HG03354 (cell line): ENCODE results near the gene EPHB1.
A peak's percentile ranks its signal among the peaks of the same experiment; 100 is the strongest.

Experiments used
- ATAC-seq: cut with Tn5 transposase; IDR thresholded peaks from one replicate; pipeline ENCODE4 v1.9.1; 2021; ENCODE audit warnings: mild to moderate bottlenecking; ENCODE audit not compliant: unreplicated experiment, poor library complexity, severe bottlenecking

Gene EPHB1

DNA sequence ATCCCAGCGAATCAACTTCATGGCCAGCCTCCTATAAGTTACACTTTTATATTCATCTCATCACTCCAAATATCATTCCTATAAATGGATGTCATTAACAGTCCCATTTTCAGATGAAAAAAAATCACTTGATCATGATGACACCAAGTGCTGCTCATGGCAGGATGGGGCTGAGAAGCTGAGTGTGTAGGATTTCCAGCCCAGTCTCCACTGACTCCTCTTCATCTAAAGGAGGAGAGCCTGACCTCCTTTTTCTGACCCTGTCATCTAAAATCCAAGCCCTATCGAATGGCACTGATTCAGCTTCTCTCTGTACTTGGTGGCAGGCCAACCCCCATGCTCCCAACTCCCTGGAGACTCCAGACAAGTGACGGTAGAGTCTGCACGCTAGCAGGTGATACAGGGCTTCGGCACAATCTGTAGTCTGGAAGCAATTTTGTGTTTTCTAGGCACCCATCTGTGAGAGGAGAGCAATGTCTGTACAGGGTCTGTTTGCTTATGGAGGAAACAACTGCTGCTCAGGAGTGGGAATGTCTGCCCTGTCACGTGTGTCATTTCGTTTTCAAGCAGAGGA, 103.2 kb downstream of the EPHB1 start:
- ATAC-seq: no peak

DNA sequence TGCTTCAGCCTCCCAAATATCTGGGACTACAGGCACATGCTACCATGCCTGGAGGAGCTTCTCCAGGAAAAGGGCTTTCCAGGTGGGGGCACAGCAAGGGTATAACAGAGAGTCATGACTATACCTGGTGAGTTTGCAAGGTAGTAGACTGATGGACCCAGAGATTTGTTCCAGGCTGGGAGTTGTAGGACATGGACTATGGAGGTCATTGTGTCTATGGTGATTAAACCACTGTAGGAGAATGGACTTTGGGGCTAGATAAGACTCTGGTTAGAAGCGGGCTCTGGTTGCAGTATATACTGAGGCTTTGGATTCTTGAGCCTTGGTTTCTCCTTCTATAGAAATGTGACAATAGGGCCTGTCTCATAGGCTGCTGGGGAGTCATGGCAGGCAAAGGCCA, 104.7 kb downstream of the EPHB1 start:
- no peak for ATAC-seq

DNA sequence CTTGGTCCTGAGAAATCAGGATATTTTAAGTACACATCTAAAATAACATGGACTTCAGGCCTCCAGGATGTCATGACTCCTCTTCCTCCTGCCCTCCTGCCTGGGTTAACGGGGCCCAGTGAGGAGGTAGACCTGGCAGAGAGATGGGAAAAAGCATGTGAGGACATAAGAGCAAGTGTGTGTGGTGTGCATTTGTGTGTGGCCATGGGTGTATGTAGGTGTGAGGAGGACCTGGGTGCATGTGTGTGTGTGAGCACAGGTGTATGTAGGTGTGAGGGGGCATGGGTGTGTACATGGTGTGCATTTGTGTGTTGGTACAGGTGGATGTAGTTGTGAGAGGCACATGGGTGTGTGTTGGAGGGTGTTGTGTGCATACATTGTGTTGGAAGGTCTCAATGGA, 105.4 kb downstream of the EPHB1 start:
- ATAC-seq: no peak

DNA sequence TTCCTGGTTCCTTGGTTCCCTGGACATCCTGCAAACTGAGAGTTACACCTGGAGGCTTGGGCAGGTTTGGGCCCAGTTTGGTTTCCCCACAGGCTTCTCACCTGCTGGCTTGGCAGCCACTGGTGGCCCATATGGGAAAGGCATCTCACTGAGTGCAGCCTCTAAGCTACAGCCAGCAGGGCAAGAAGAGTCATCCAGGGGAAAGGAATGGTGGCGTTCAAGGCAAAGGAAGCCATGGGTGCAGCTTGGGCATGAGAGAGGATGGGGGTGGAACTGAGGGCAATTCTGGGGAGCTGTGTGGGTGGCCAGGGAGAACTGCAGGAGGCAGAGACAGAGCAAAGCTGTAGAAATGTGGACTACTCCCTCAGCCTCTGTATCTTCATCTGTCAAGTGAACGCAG, 106.4 kb downstream of the EPHB1 start:
- ATAC-seq: no peak

DNA sequence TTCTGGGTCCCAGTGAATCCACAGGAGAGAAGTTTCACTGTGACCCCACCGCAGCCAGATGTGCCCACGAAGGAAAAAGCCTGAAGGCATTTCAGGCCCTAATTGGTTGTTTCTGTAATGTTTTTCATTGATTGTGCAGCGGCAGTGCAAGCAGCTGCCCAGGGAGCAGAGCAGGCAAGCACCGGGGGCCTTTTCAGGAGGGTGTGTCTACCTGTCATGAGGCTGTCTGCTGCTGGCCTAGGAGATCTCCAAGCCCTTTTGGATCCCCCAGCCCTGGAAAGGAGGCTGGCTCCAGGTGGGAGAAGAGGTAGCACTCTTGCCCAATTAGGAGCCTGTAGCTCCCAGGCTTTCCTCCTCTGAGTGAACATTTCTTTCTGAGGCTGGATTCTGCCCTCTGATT, 108.8 kb downstream of the EPHB1 start:
- ATAC-seq: peak; percentile 38

DNA sequence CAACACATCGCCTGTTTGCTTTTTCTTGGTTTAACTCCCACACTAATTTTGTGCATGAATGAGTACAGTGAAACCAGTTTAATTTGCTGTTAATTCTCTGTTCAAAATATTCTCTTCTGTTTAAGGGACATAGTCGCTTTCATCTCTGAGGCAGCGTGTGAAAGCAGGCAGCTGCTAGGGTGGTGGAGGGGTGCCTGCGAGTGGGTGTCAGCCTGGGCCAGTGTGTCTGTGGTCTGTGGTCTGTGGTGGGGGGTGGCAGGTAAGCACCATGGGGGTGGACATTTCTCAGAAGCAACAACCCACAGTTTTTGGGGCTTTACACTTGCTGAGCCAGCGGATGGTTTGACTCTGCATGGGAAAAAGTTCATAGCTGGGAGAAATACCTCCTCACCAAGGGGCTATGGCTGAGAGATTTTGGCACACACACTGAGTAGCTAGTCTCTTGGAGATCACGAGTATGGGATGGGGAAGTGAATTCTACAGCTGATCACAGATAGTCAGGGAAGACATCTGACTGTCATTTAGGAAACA, 109.2 kb downstream of the EPHB1 start:
- ATAC-seq: peak; percentile 95

DNA sequence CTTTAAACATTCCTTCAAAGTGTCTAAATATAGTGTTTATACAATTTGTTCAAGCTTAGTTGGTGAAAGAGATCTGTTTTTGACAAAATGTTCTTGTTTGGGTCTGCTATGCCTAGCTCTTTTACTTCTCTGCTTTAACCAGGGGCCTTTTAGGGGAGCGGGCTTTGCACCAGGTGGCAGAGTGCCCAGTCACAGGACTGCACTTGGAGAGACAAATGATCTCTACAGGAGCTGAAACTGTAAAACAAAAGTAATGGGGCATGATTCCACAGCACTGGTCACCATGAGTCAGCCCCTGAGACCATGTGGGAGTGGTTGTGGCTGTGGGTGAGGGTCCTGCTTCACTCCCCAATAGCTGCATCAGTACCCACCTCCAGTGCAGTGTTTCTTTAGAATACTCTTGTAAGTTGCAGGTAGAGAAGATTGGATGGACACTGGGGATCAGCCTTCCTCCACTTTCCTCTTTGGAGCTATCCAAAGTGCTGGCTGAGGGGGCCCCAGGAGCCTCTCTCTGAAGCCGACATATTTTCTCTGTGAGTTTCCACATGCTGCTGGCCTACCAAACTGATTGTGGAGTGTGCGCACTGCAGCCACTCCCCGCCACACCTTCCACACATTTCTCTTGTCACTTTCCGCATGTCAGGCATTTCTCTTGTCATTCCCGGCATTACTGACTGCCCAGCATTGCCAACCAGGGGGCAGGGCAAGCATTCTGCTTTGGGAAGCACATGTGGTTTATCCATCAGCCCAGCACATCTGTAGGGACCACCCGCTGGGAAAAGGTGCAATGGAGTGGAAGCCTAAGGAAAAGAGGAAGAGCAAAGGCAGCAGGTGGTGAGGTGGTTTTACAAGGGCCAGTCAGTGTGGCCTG, 110.0 kb downstream of the EPHB1 start:
- ATAC-seq: peak; percentile 33

DNA sequence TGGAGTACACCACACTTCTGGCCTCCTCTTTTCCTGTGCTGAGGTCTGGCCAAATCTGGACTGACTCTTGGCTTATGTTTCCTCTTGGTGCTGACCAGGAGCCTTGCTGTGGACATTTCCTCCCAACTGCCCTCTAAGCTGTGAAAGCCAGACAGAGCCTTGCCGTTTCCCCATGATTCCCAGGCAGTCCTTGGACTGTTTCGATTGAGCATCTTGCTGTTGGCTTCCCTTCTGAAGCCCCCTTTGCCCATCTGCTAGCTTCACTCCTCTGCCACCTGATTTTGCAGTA, 110.5 kb downstream of the EPHB1 start:
- ATAC-seq: no peak

DNA sequence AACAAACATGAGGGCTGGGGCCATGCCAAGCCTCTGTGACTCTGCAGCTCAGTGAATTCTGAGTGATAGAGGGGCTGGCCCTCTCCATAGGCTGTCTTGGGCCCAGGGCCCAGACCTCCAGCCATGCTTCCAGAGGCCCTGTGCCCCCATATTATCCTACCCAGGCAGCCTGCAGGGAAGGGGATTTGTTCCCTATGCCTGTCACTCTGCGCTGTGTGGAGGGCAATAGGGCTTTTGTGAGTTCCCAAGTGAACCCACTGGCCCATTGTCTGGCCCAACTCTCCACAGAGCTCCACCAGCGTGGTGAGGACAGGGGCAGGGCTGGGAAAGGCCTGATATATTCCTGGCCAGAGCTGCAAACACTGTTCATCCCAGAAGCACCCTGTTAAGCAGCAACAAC, 113.2 kb downstream of the EPHB1 start:
- no peak for ATAC-seq

DNA sequence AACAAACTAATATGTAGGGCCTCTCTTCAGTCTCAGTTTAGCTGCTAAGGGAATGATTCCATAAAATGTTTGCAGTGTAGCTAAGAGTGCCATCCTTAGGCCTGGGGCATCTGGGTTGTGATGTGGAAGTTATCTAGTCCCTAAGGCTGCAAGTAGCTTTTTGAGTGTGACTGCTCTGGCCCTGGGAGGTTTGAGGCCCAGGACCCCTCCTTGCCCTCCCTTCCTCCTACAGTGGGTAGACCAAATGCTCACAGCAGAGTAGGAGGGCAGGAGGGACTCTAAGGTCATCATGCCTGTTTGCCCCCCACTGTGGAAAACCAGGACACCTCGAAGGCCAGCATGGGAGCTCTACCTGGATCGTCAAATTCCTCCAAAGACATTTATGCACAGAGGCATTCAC, 115.0 kb downstream of the EPHB1 start:
- no peak for ATAC-seq

DNA sequence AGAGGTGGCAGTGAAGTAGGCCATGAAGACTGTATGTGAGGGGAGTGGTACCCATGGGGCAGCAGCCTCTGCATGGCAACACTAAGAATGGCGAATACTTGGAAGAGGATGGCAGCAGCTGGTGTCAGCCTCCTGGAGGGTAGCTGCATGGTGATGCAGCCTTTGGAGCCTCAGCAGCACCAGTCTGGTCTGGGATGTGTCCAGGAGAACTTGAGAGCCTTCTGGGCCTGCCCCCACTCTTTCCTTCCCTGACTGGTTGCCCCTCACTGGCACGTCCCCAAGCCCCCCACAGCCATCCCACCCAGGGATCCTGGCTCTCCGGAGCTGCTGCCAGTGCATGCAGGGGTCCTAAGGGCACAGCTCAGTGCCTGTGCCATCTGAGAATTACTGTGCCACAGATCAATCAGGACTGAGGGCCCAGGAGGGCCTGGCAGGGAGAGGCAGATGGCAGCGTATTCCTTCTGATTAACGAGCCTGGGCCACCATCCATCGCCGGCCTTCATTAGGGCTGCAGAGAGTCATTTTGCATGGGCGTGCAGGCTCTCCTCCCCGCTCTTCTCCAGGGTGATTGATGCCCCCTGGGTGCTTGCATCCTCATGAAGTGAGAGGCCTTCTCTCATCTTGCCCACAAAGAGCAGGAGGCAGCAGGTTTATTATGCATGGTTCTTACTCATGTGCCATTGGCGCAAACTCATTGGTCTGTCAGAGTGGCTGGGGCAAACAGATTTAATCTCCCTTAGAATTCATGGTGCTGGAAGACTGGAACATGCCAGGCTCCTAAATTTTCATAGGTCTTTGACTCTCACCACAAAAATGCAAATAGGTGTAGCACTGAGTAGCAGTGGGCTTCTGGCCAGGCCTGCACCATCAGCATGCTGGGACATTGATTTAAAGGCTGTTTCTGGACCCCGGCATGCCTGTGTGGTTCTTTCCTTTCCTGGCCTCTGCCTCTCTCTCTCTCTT, 116.8 kb downstream of the EPHB1 start:
- ATAC-seq: no peak

DNA sequence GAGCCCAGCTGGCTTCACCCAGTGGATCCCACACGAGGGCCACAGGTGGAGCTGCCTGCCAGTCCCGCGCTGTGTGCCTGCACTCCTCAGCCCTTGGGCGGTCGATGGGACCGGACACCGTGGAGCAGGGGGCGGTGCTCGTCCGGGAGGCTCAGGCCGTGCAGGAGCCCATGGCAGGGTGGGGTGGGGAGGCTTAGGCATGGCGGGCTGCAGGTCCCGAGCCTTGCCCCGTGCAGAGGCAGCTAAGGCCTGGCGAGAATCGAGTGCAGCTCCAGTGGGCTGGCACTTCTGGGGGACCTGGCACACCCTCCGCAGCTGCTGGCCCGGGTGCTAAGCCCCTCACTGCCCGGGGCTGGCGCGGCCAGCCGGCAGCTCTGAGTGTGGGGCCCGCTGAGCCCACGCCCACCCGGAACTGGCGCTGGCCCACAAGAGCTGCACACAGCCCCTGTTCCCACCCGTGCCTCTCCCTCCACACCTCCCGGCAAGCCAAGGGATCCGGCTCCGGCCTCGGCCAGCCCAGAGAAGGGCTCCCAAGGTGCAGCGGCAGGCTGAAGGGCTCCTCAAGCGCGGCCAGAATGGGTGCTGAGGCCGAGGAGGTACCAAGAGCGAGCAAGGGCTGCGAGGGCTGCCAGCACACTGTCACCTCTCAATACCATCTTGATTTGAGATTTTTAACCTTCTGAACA, 121.4 kb downstream of the EPHB1 start:
- ATAC-seq: no peak

DNA sequence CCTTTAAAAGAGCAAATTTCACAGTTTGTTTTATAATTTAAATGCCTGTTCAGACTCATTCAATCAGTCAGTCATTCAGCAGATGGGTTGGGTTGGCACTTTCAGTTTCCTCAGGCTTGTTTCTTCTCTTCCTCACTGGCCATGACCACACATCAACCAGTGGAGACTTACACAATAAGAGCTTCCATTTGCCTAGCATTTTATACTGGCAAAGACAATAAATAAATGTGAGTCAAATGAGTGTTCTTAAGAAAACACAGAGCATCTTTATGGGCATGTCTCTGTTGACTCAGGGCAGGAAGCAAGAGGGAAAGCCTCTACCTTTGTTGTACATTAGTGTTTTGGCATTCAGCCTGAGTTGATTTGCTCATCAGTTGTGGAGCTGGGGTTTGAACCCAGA, 122.6 kb downstream of the EPHB1 start:
- ATAC-seq: no peak

DNA sequence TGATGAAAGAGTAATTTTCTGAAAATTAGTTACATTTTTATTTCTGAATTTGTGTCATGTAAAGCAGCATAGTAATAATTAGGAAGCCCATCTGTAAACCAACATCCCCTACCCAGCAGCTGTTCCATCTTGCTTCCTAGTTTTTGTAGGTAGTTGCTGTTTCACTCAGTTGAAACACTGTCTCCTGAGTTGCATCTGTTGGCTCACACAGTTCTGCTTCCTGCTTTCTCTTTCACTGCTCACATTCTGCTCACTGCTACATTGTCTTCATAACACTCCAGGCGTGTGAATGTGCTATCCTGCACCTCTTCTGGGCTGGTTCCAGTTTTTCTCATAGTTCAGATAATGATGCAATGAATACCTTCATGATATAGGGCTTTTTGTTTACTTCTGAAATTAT, 123.4 kb downstream of the EPHB1 start:
- ATAC-seq: peak; percentile 93

DNA sequence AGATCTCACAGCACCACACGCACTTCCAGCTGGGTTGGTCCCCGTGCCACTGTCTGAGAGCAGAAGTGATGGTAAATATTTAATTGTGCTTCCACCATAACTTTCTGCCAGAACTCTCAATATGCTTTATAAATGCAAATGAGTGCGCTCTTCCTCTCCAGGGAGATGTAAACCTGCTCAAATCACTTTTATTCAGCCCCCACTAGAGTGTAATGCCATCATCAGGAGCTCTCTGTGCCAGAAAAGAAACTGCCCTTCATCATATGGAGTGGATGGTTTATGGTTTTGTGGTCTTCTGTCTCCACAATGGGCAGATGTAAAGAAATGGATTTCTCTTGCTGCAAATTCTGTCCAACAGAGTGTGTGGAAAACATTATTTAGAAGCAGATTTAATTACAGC, 127.0 kb downstream of the EPHB1 start:
- no peak for ATAC-seq

DNA sequence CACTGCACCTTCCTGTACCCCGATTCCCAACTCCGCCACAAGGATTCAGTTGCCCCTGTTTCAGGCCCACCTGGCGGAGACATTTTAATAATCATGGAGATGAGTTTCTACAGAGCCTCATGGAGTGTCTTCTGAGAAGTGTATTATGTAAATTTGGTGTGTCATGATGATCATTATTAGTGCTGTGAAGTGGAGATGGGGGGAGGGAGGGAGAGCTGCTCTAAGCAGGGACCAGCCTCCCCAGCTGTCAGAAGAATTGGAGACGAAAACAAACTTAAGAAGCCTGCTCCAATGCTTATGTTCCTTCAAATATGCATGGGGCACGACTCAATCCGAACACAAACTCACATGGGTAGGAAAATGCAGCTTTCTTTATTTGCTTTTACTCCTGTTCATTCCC, 127.8 kb downstream of the EPHB1 start:
- no peak for ATAC-seq

DNA sequence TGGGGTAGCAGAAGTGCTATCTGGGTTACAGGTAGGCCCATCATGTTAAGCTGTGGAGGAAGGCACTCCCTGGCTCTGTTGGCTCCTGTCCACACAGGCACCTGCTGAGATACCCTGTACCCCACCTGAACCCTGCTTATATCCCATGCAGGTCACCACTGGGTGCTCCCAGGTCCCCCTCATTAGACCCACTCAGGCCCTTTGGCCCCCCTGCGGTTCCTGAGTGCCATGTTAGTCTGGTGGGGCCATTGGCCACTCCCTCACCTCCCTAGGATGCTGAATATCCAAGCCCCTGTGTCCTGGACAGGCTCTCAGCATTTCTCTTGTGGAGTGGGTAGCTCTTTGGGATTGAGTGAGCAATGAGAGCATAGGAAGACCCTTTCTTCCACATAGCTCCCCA, 128.2 kb downstream of the EPHB1 start:
- ATAC-seq: no peak

DNA sequence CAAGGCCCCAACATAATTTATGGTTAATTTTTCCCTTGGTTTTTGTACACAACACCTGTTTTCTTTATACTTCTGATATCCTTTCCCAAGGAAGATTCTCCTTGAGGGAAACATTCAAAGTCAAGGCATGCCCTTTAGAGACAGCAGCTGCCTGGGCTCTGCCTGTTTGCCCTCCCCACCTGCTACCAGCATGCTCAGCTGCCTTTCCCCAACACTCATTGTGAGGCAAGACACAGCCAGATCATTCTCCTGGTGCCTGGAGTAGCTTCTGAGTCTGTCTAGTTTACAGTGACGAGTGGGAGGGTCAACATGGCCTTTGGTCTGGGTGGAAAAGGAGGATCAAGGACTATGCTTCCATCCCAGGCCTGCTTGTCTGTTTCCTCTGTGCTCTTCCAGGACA, 132.5 kb downstream of the EPHB1 start:
- ATAC-seq: no peak

DNA sequence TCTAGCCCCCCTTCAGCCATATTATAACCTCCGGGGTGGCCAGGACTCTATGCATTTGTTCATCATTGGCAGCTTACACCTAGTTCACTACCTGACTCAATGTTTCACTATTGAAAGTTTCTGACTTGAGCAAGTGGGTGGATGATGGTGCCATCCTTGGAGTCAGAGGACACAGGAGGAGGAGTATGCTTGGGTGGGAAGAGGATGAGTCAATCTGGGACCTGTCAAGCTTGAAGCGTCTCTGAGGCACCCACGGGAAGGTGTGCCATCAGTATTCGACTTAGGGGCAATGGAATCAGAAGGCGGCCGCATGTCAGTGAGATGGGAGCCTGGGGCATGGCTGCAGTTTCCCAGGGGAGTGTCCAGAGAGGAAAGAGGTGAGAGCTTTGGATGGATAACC, 133.3 kb downstream of the EPHB1 start:
- no peak for ATAC-seq

DNA sequence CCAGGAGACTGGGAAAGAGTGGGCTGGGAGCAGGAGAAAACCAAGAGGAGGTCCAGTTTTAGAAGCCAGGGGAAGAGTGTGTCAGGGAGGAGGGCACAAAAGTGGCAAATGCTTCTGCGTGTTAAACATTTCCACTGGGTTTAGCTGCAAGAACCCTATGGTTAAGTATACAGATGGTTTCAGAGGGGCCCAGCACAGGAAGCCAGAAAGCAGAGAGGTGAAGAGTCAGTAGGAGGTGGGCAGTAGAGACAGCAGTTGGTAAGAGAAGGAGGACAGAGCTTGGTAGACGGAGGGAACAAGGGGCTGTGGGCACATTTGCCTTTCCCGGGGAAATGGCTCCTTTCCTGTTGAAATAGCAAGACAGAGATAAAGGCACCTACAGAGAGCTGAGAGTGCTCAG, 133.8 kb downstream of the EPHB1 start:
- peak; percentile 47 for ATAC-seq
